Epithelial cell of proximal tubule (primary cell): Measurements from ENCODE around the gene KLF6. TPM values are rescaled to one million over a fixed set of nuclear protein-coding genes. Genes with fewer than 3 reads are reported as not detected.

Experiments used
- DNase-seq: peaks from one replicate; pipeline ENCODE4 v3.0.0-alpha.2; 2011; ENCODE audit warnings: low read depth
- H3K4me3 ChIP-seq: 2 replicates; pipeline ENCODE4 v1.5.1; 2011; ENCODE audit warnings: low read depth, mild to moderate bottlenecking, low read length
- CTCF ChIP-seq: conservative IDR thresholded peaks from 2 replicates; pipeline ENCODE4 v1.5.1; 2012; ENCODE audit warnings: low read depth, mild to moderate bottlenecking, low read length
- total RNA-seq: library from RNA; depleted of rRNA; stranded (reverse); fragments of >200 nt; gene quantifications from 2 replicates; pipeline ENCODE4 v1.2.3, GENCODE V29; 2015

Gene KLF6
- total RNA-seq, 1 donor from 2014 or later: 88.1 TPM

- DNase-seq: no peak
- TF ChIP-seq CTCF: no peak
- no peak overlapping the region for H3K4me3 ChIP-seq
These were observed 19.9 kb downstream of the KLF6 start for GRCh38 chr10:3765146-3765545.

GRCh38 chr10:3764626-3765112, 20.3 kb downstream of the KLF6 start:
- H3K4me3 ChIP-seq: no peak overlapping the region
- no peak for DNase-seq
- no peak for TF ChIP-seq CTCF

GRCh38 chr10:3763852-3764625, 21.0 kb downstream of the KLF6 start:
- no peak for DNase-seq
- H3K4me3 ChIP-seq: no peak overlapping the region
- no peak for TF ChIP-seq CTCF

GRCh38 chr10:3763035-3763456, 22.0 kb downstream of the KLF6 start:
- peak; percentile 79 for DNase-seq
- peak overlapping the region; percentile 14 for H3K4me3 ChIP-seq

GRCh38 chr10:3762309-3762708, 22.7 kb downstream of the KLF6 start:
- TF ChIP-seq CTCF: no peak

More at GRCh38 chr10:3763035-3763456, 22.0 kb downstream of the KLF6 start:
- no peak for TF ChIP-seq CTCF

GRCh38 chr10:3761904-3762303, 23.1 kb downstream of the KLF6 start:
- no peak overlapping the region for H3K4me3 ChIP-seq
- no peak for TF ChIP-seq CTCF
- peak; percentile 99 for DNase-seq

More at GRCh38 chr10:3762309-3762708, 22.7 kb downstream of the KLF6 start:
- H3K4me3 ChIP-seq: no peak overlapping the region
- DNase-seq: no peak
